ENCODE data around the gene NDUFS2.

The NDUFS2 gene

DNA sequence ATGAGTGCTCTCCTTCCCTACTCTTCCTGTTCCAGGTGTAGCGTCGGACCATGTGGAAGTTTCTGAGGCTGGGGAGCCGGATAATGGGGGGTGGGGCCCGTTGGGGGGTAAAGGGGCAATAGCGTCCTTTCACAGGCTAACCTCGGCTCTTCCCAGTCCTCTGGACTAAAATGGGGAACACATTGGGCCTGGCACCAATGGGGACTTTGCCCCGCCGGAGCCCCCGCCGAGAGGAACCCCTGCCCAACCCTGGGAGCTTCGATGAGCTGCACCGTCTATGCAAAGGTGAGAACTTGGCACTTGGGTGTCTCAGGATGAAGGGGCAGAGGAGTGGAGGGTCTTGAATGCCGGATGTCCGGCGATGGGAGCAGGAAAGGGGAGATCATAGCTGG, 24.1 kb downstream of the NDUFS2 start:
- no peak for TF ChIP-seq CTCF (IDR thresholded peaks at IDR 0.05; ENCODE audit: low read depth, low read length)
- no peak for DNase-seq
- H3K27me3 ChIP-seq (ENCODE audit: insufficient read depth, low read depth, severe bottlenecking), result no peaks in the 10 kb centered on the region
- H3K4me3 ChIP-seq (ENCODE audit: low read depth, low read length), result peak overlapping the region; percentile 59
- H3K36me3 ChIP-seq, result peaks cover 24% of the 10 kb centered on the region; the same call in 1 of the 2 replicates
- H3K9me3 ChIP-seq (ENCODE audit: severe bottlenecking), result peaks cover 2% of the 10 kb centered on the region
- peak overlapping the region; percentile 63 for H3K27ac ChIP-seq

DNA sequence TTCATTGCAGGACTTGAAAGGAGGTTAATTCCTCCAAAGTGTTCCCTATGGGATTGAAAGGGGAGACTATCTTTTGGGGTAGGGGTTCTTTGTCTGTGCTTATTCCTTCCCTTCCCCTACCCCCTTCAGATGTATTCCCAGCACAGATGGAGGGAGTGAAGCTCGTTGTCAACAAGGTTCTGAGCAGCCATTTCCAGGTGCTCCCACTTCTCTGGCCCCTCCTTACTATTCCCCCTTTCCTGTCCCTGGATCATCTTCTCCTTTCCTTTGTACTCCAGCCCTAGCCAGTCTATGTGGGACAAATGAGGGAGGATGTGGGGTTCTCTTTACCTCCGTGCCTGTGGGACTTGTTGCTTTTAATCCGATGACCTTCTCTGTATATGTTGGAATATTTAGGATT, 24.6 kb downstream of the NDUFS2 start:
- H3K9me3 ChIP-seq (ENCODE audit: severe bottlenecking), result peaks cover 2% of the 10 kb centered on the region
- H3K27me3 ChIP-seq (ENCODE audit: insufficient read depth, low read depth, severe bottlenecking), result no peaks in the 10 kb centered on the region
- peaks cover 24% of the 10 kb centered on the region; the same call in 1 of the 2 replicates for H3K36me3 ChIP-seq
- no peak overlapping the region for H3K27ac ChIP-seq
- H3K4me3 ChIP-seq (ENCODE audit: low read depth, low read length), result peak overlapping the region; percentile 59
- no peak for DNase-seq
- TF ChIP-seq CTCF (IDR thresholded peaks at IDR 0.05; ENCODE audit: low read depth, low read length), result no peak

GRCh38 chr1:161227196-161227871, 25.2 kb downstream of the NDUFS2 start:
- Histone ChIP-seq H3K36me3 (peaks cover 24% of the 10 kb centered on the region; the same call in 1 of the 2 replicates), H3K27me3 (ENCODE audit: insufficient read depth, low read depth, severe bottlenecking) (no peaks in the 10 kb centered on the region), H3K27ac (no peak overlapping the region), H3K9me3 (ENCODE audit: severe bottlenecking) (no peaks in the 10 kb centered on the region), H3K4me3 (ENCODE audit: low read depth, low read length) (no peak overlapping the region)
- TF ChIP-seq CTCF (IDR thresholded peaks at IDR 0.05; ENCODE audit: low read depth, low read length), result peak; percentile 90
- peak; percentile 90 for DNase-seq

DNA sequence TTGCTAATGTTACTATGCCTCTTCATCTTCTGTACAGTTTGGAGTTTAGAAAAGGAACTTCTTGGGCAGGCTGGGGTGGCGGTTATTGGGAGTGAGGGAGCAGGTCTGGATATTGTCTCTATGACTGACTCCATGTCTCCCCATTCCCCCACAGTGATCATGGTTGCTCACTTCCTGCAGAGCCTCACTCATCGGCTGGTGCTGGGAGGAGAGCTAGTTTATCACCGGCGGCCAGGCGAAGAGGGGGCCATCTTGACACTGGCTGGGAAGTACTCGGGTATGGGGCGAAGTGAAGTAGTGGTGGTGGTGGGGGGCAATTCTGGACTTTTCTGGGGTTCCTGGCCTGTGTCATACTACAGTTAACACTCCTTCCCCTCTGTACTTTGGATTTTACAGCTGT, 25.9 kb downstream of the NDUFS2 start:
- Histone ChIP-seq H3K27ac (no peak overlapping the region), H3K9me3 (ENCODE audit: severe bottlenecking) (no peaks in the 10 kb centered on the region), H3K4me3 (ENCODE audit: low read depth, low read length) (no peak overlapping the region), H3K36me3 (peaks cover 24% of the 10 kb centered on the region; the same call in 1 of the 2 replicates), H3K27me3 (ENCODE audit: insufficient read depth, low read depth, severe bottlenecking) (no peaks in the 10 kb centered on the region)
- no peak for TF ChIP-seq CTCF (IDR thresholded peaks at IDR 0.05; ENCODE audit: low read depth, low read length)
- DNase-seq, result no peak

GRCh38 chr1:161229896-161230295, 27.7 kb downstream of the NDUFS2 start:
- Histone ChIP-seq H3K27me3 (ENCODE audit: insufficient read depth, low read depth, severe bottlenecking) (no peaks in the 10 kb centered on the region), H3K36me3 (peaks cover 24% of the 10 kb centered on the region; the same call in 1 of the 2 replicates), H3K9me3 (ENCODE audit: severe bottlenecking) (no peaks in the 10 kb centered on the region), H3K27ac (no peak overlapping the region), H3K4me3 (ENCODE audit: low read depth, low read length) (no peak overlapping the region)
- peak; percentile 47 for TF ChIP-seq CTCF (IDR thresholded peaks at IDR 0.05; ENCODE audit: low read depth, low read length)
- no peak for DNase-seq

DNA sequence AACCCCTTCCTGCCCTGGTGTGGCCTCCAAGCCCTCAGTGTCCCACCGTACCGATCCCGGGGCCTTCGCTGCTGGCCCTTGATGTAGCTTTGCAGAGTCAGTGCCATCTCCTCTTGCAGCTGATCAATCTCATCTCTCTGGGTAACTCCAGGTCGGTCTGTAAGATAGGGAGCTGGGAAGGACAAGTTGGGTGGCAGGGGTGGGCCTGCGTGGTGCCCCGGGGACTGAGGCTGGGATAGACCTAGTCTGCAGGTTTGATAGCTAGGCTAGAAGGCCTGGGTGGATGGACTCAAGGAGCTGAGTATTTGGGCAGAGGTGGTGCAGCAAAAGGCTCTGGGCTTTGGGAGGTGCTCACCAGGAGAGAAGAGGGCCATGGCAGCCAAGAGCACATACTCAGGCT, 28.6 kb downstream of the NDUFS2 start:
- Histone ChIP-seq H3K27me3 (ENCODE audit: insufficient read depth, low read depth, severe bottlenecking) (peaks cover 2% of the 10 kb centered on the region), H3K27ac (no peak overlapping the region), H3K9me3 (ENCODE audit: severe bottlenecking) (no peaks in the 10 kb centered on the region), H3K36me3 (peaks cover 24% of the 10 kb centered on the region; the same call in 1 of the 2 replicates), H3K4me3 (ENCODE audit: low read depth, low read length) (no peak overlapping the region)
- no peak for DNase-seq
- TF ChIP-seq CTCF (IDR thresholded peaks at IDR 0.05; ENCODE audit: low read depth, low read length), result no peak
